ENCODE data around the gene APIP.

APIP gene

GRCh38 chr11:34840736-34841386 lies 75.3 kb downstream of the APIP start:
- Histone ChIP-seq H3K27ac (ENCODE audit: extremely low read depth, low read depth, low read length) (no peak overlapping the region), H3K4me1 (ENCODE audit: control insufficient read depth, insufficient read depth, low read length) (no peaks in the 10 kb centered on the region), H3K36me3 (ENCODE audit: control insufficient read depth in 2 of 2, insufficient read depth in 1 of 2, low read length in 2 of 2) (no peaks in the 10 kb centered on the region), H3K9me3 (ENCODE audit: control insufficient read depth, insufficient read depth, low read depth, low read length) (no peaks in the 10 kb centered on the region), H3K4me3 (ENCODE audit: low read depth, low read length) (no peak overlapping the region)
- no peak for TF ChIP-seq ZNF626 (tag by site-specific recombination; IDR thresholded peaks at IDR 0.05)
- TF ChIP-seq TRIM28 (IDR thresholded peaks at IDR 0.05; ENCODE audit: borderline replicate concordance, low read length): no peak
- TF ChIP-seq ZNF302 (tag by site-specific recombination; IDR thresholded peaks at IDR 0.05; ENCODE audit: low read depth): no peak
- no peak for TF ChIP-seq ZNF133 (tag by site-specific recombination; IDR thresholded peaks at IDR 0.05)
- TF ChIP-seq ZNF670 (tag by site-specific recombination; IDR thresholded peaks at IDR 0.05; ENCODE audit: low read depth): no peak
- TF ChIP-seq ZNF610 (tag by site-specific recombination; IDR thresholded peaks at IDR 0.05; ENCODE audit: borderline replicate concordance): no peak
- TF ChIP-seq ZNF624 (tag by site-specific recombination; IDR thresholded peaks at IDR 0.05): no peak
- TF ChIP-seq INSM2 (tag by site-specific recombination; IDR thresholded peaks at IDR 0.05): no peak
- no peak for TF ChIP-seq ELK4 (IDR thresholded peaks at IDR 0.05; ENCODE audit: borderline replicate concordance, low read depth, low read length)
- TF ChIP-seq ZBTB1 (tag by site-specific recombination; IDR thresholded peaks at IDR 0.05): no peak
- TF ChIP-seq ZEB2 (tag by site-specific recombination; IDR thresholded peaks at IDR 0.05): no peak
- no peak for TF ChIP-seq ZNF768 (tag by site-specific recombination; IDR thresholded peaks at IDR 0.05)
- ChIA-PET POLR2A (no interaction called here), CTCF (interaction anchor here (0.5 to 2.2 kb wide), 10 partner anchors 10 to 343 kb away, joined by 3 to 9 read pairs (median 4); no protein-coding TSS in a partner anchor)

- H3K4me1 ChIP-seq (ENCODE audit: control insufficient read depth, insufficient read depth, low read length): no peaks in the 10 kb centered on the region
- ChIA-PET CTCF (interaction anchor here (0.5 to 2.2 kb wide), 8 partner anchors 9 to 519 kb away, joined by 3 to 9 read pairs (median 4); no protein-coding TSS in a partner anchor), POLR2A (no interaction called here)
- no peaks in the 10 kb centered on the region for H3K9me3 ChIP-seq (ENCODE audit: control insufficient read depth, insufficient read depth, low read depth, low read length)
- no peak overlapping the region for H3K27ac ChIP-seq (ENCODE audit: extremely low read depth, low read depth, low read length)
- no peaks in the 10 kb centered on the region for H3K36me3 ChIP-seq (ENCODE audit: control insufficient read depth in 2 of 2, insufficient read depth in 1 of 2, low read length in 2 of 2)
- H3K4me3 ChIP-seq (ENCODE audit: low read depth, low read length): no peak overlapping the region
- TF ChIP-seq KLF8 (tag by site-specific recombination; IDR thresholded peaks at IDR 0.05) (no peak), ZNF341 (tag by site-specific recombination; IDR thresholded peaks at IDR 0.05; ENCODE audit: low read depth) (no peak), SP2 (tag by site-specific recombination; IDR thresholded peaks at IDR 0.05) (no peak), ZFP37 (tag by site-specific recombination; IDR thresholded peaks at IDR 0.05) (no peak), PRDM10 (tag by site-specific recombination; IDR thresholded peaks at IDR 0.05) (no peak), ZNF354C (tag by site-specific recombination; IDR thresholded peaks at IDR 0.05; ENCODE audit: borderline replicate concordance, low read depth) (no peak), ZNF311 (tag by site-specific recombination; IDR thresholded peaks at IDR 0.05; ENCODE audit: borderline replicate concordance) (no peak), ZNF747 (tag by site-specific recombination; IDR thresholded peaks at IDR 0.05) (no peak), ZNF664 (tag by site-specific recombination; IDR thresholded peaks at IDR 0.05) (no peak), ZNF148 (tag by site-specific recombination; IDR thresholded peaks at IDR 0.05; ENCODE audit: borderline replicate concordance) (no peak), ZNF146 (tag by site-specific recombination; IDR thresholded peaks at IDR 0.05) (no peak), ZNF585B (tag by site-specific recombination; IDR thresholded peaks at IDR 0.05) (no peak), ZNF785 (tag by site-specific recombination; IDR thresholded peaks at IDR 0.05) (no peak), ZSCAN18 (tag by site-specific recombination; IDR thresholded peaks at IDR 0.05) (no peak)
Observed at GRCh38 chr11:34839969-34840368, 76.2 kb downstream of the APIP start.
